Mesenteric fat pad (tissue), 1 donor: ENCODE results near the gene GRB10. TPM values are rescaled to one million over a fixed set of nuclear protein-coding genes. Genes with fewer than 3 reads are reported as not detected.

Source experiments
- DNase-seq: peaks from one replicate; pipeline ENCODE4 v3.0.0-alpha.2; 2020; ENCODE audit warnings: low spot score
- long read RNA-seq: library from polyadenylated mRNA; unstranded; transcript quantifications from one replicate; pipeline ENCODE4 v2.0.0, GENCODE V29; 2020
- total RNA-seq: library from RNA; stranded (reverse); fragmentation: NEBNext Ultra II Directional; extraction: Animal tissue kit (Norgen Biotek cat#: 25700); gene quantifications from one replicate; pipeline ENCODE4 v1.2.1, GENCODE V29; 2021
- donor health status: DM: yes; HTN: yes; CAD: no.

GRB10 gene
- 95.7 TPM for total RNA-seq
- long read RNA-seq, partial matches to known transcripts, result 7 of 44 reads
- long read RNA-seq, other reads (novel, unspliced or antisense), result 37 of 44 reads

GRCh38 chr7:50782375-50783208, at the start of gene GRB10:
Gene GRB10, minus strand, starts transcription at chr7:50782896. Its CDS starts 50,574 bp downstream, at chr7:50732322.
- DNase-seq, result no peak

GRCh38 chr7:50828801-50829200, 46.1 kb upstream of the GRB10 start:
- no peak for DNase-seq

GRCh38 chr7:50828116-50828515, 45.4 kb upstream of the GRB10 start:
- DNase-seq, result no peak

GRCh38 chr7:50827281-50827680, 44.6 kb upstream of the GRB10 start:
- DNase-seq, result no peak

GRCh38 chr7:50826371-50827172, 43.9 kb upstream of the GRB10 start:
- no peak for DNase-seq

GRCh38 chr7:50825465-50825864, 42.8 kb upstream of the GRB10 start:
- no peak for DNase-seq

GRCh38 chr7:50824882-50825281, 42.2 kb upstream of the GRB10 start:
- no peak for DNase-seq

- DNase-seq, result no peak
These were observed 40.0 kb upstream of the GRB10 start for GRCh38 chr7:50822706-50823105.

- no peak for DNase-seq
These were observed 39.4 kb upstream of the GRB10 start for GRCh38 chr7:50822110-50822509.

GRCh38 chr7:50821457-50822008, 38.8 kb upstream of the GRB10 start:
- no peak for DNase-seq

- no peak for DNase-seq
These were observed 35.6 kb upstream of the GRB10 start for GRCh38 chr7:50818324-50818723.

- no peak for DNase-seq
These were observed 34.9 kb upstream of the GRB10 start for GRCh38 chr7:50817561-50817960.

- DNase-seq, result no peak
These were observed 32.4 kb upstream of the GRB10 start for GRCh38 chr7:50815138-50815537.

- DNase-seq, result no peak
These were observed 31.5 kb upstream of the GRB10 start for GRCh38 chr7:50814166-50814565.

GRCh38 chr7:50812841-50813475, 30.3 kb upstream of the GRB10 start:
- DNase-seq, result no peak

- no peak for DNase-seq
These were observed 29.4 kb upstream of the GRB10 start for GRCh38 chr7:50812094-50812493.

GRCh38 chr7:50808282-50808888, 25.7 kb upstream of the GRB10 start:
- no peak for DNase-seq

- DNase-seq, result no peak
These were observed 24.5 kb upstream of the GRB10 start for GRCh38 chr7:50807026-50807730.

GRCh38 chr7:50806143-50806542, 23.4 kb upstream of the GRB10 start:
- no peak for DNase-seq

- DNase-seq, result no peak
These were observed 22.9 kb upstream of the GRB10 start for GRCh38 chr7:50805447-50806125.
